AG04450 (cell line): ENCODE data around the gene MRGPRF. TPM values are rescaled to one million over a fixed set of nuclear protein-coding genes. Genes with fewer than 3 reads are reported as not detected.

Experiments used
- CTCF ChIA-PET: fragments of 300-600, 350-600 bp; formaldehyde crosslinking; extraction: SDS; loops from one replicate; lab custom pipeline; 2022; ENCODE audit warnings: antibody characterized with exemption, inconsistent platforms; lab: Charles Lee
- POLR2A ChIA-PET: fragments of 350-600 bp; formaldehyde crosslinking; extraction: SDS; loops from one replicate; lab custom pipeline; 2021; ENCODE audit warnings: antibody characterized with exemption, inconsistent platforms; lab: Yijun Ruan, JAX
- DNase-seq: peaks from one replicate; pipeline ENCODE4 v3.0.0-alpha.2; 2011; ENCODE audit warnings: low read depth, low spot score
- H3K27ac ChIP-seq: one replicate; pipeline ENCODE4 v1.5.1; 2012; ENCODE audit warnings: low read depth, low read length, control low read depth
- H3K27me3 ChIP-seq: one replicate; pipeline ENCODE4 v1.6.0; 2012; ENCODE audit warnings: low read length; ENCODE audit not compliant: control insufficient read depth, insufficient read depth
- H3K4me3 ChIP-seq: 2 replicates; pipeline ENCODE4 v1.5.1; 2011; ENCODE audit warnings: mild to moderate bottlenecking, low read depth, low read length, control low read depth
- H3K9me3 ChIP-seq: 2 replicates; pipeline ENCODE4 v1.5.1; 2012; ENCODE audit warnings: low read length; ENCODE audit not compliant: control insufficient read depth, insufficient read depth
- polyA plus RNA-seq: library from polyadenylated mRNA; depleted of rRNA; stranded (reverse); fragments of >200 nt; gene quantifications from 2 replicates; pipeline ENCODE4 v1.2.3, GENCODE V29; 2011
- TF ChIP-seq, protein P1 (sequence below): IDR thresholded peaks from 2 replicates; pipeline ENCODE4 v1.5.1; 2011; ENCODE audit warnings: low read depth, low read length, control low read depth, inconsistent platforms

The MRGPRF gene
- polyA plus RNA-seq, 1 experiment, result 28.6 TPM

DNA sequence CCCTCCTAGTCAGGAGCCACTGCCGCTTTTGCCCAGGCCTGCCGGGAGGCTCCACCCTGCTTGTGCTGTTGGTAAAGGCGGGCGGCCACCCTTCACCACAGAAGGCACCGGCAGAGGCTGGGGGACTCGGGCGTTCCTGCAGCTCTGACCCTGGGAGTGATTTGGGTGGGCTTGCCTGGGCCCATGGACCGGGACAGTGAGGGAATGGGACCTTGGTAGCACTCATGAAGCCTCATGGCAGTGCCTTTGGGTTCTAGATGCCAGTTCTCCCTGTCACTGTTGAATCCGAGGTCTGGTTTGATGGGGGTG is 40.1 kb upstream of the MRGPRF start:
- TF ChIP-seq, protein P1, sequence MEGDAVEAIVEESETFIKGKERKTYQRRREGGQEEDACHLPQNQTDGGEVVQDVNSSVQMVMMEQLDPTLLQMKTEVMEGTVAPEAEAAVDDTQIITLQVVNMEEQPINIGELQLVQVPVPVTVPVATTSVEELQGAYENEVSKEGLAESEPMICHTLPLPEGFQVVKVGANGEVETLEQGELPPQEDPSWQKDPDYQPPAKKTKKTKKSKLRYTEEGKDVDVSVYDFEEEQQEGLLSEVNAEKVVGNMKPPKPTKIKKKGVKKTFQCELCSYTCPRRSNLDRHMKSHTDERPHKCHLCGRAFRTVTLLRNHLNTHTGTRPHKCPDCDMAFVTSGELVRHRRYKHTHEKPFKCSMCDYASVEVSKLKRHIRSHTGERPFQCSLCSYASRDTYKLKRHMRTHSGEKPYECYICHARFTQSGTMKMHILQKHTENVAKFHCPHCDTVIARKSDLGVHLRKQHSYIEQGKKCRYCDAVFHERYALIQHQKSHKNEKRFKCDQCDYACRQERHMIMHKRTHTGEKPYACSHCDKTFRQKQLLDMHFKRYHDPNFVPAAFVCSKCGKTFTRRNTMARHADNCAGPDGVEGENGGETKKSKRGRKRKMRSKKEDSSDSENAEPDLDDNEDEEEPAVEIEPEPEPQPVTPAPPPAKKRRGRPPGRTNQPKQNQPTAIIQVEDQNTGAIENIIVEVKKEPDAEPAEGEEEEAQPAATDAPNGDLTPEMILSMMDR, result no peak
- DNase-seq, result no peak
- ChIA-PET POLR2A (no interaction called here), CTCF (no interaction called here)
- Histone ChIP-seq H3K9me3 (no peaks in the 10 kb centered on the region), H3K4me3 (no peak overlapping the region), H3K27me3 (no peaks in the 10 kb centered on the region), H3K27ac (no peak overlapping the region)

DNA sequence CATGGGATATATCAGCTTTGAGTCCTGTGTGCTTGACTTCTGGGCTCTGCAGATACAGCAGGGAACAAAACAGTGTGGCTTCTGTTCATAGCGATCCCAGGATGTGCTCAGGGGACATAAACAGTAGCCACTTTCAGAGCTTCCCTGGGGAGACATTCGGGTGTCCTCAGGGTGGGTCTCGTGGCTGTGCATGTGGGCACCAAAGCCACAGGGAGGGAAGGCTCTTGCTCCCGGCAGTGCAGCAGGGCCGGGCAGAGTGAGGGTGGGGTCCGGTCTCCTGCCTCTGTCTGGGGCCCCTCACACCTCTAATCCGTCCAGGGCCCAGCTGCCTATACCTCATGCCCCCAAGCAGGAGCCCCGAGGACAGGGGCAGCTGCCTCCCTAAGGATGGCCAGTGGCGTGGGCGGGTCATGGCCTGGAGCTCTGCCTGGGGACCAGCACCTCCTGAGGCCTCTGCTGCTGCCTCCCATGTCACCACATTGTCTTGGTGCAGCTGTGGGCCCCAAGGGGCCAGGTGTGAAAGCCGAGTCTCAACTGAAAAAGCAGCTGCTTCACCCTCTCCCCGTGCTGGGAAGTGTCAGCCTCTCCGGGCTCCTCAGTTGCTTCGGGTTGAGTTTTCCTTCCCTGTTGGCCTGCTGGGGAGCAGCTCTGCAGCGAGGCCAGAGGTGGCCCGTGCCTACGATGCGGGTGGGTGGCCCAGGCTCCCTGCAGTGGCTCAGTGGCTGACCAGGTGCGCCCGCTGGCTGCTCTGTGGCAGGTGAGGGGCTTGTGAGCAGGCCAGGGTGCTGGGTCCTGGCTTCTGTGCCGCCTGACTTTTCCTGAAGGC is 39.5 kb upstream of the MRGPRF start:
- CTCF ChIA-PET, result no interaction called here
- H3K9me3 ChIP-seq, result no peaks in the 10 kb centered on the region
- TF ChIP-seq, protein P1, result no peak
- no peaks in the 10 kb centered on the region for H3K27me3 ChIP-seq
- POLR2A ChIA-PET, result interaction anchor here (1.1 kb wide), 1 partner anchor 23 kb away, joined by 3 read pairs; no protein-coding TSS in a partner anchor
- no peak overlapping the region for H3K4me3 ChIP-seq
- H3K27ac ChIP-seq, result no peak overlapping the region
- no peak for DNase-seq

DNA sequence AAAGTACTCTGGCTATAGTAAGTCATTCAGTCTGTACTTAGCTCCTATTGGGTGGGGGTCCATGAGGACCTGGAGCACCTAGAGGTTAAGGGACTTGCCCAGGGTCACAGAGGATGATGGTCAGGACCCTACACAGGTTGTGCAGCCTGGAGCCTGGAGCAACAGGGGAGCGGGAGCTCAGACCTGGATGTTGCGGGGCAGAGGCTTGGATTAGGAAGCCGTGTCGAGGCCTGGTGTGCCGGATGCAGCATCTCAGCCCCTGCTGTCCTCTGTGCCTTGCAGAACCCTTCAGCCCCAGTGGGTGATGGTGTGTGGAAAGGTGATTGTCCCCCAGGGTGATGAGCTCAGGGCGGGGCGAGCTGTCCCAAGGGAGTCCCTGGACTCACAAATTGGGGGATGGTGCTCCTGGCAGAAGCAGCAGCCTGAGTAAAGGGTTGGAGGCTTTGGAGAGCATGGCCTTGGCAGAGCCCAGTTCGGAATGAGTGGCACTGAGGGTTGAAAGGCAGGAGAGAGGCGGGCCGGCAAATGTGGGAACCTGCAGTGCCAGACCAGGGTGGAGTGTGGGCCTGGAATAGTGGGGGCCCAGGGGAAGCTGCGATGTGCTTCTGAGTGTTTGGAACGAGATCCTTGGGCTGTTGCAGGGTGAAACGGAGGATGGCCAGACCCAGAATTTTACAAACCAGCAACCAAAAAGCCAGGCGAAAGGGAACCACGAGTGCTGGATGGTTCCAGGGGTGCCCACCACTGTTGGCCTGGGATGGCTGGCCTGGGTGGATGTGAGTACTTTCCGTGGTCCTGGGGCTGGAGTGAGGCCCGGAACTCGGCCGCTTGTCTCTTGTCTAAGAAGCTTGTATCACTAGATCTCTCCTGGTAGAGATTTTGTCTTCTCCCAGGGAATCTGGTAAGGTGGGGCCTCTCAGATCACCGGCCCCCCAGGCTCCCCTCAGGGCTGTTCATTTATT is 38.6 kb upstream of the MRGPRF start:
- Histone ChIP-seq H3K9me3 (no peaks in the 10 kb centered on the region), H3K27ac (no peak overlapping the region), H3K4me3 (no peak overlapping the region), H3K27me3 (no peaks in the 10 kb centered on the region)
- DNase-seq, result no peak
- POLR2A ChIA-PET, result interaction anchor here (1.1 kb wide), 1 partner anchor 24 kb away, joined by 3 read pairs; no protein-coding TSS in a partner anchor
- CTCF ChIA-PET, result no interaction called here
- TF ChIP-seq, protein P1, result no peak

DNA sequence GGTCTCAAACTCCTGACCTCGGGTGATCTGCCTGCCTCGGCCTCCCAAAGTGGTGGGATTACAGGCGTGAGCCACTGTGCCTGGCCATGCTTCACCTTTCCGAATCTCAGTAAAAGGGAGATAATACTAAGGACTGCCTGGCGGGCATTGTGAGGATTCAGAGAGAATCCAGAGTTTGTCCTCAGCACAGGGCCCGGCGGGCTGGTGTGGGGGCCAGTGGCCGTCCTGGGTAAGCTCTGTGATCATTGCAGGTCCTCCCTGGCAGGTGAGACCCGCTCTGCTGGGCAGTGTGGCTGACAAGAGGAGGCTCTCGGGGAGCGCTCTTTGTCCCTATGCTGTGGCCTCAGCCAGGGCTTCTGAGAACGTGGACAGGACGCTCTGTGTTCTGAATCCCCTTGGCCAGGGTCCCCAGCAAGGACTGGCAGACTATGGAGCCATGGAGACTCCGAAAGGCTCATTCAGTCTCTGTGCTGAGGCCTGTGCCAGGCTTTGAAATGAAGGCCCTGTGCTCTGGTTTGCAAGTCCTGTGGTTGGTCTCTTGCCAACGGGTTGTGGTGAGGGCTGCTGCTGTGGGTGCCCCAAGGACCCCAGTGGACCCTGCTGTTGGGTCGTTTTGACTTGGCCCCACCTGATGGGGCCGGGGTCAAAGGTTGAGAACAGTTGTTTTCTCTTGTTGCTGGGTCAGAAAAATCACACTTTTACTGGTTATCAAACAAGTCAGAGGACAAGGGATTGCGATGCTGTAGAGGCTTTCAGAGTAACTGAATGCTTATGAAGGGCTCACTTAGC is 37.7 kb upstream of the MRGPRF start:
- no peaks in the 10 kb centered on the region for H3K27me3 ChIP-seq
- no peaks in the 10 kb centered on the region for H3K9me3 ChIP-seq
- POLR2A ChIA-PET, result no interaction called here
- DNase-seq, result no peak
- H3K27ac ChIP-seq, result no peak overlapping the region
- CTCF ChIA-PET, result interaction anchor here (2.2 kb wide), 1 partner anchor 38 kb away, joined by 9 read pairs; the partner anchor contains the start of gene MRGPRF
- no peak overlapping the region for H3K4me3 ChIP-seq
- TF ChIP-seq, protein P1, result no peak
